ENCODE measurements around the gene CHRDL2.

DNA sequence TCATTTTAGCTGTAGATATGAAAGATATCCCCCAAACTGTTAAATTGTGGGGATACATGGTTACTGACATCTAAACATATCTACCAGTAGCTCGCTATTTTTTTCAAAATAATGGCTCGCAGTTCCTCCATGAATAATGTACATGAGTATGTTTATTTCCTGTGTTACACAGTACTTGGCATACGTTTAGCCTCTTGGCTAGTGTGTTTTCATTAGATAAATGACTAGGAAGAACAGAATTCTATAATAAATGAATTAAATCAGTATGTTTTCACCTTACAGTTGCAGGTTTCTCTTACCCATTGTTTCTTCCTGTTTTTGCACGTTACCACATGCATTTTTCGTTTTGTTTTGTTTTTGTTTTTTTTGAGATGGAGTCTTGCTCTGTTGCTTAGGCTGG, 39.2 kb upstream of the CHRDL2 start:
- TF ChIP-seq, protein P1, sequence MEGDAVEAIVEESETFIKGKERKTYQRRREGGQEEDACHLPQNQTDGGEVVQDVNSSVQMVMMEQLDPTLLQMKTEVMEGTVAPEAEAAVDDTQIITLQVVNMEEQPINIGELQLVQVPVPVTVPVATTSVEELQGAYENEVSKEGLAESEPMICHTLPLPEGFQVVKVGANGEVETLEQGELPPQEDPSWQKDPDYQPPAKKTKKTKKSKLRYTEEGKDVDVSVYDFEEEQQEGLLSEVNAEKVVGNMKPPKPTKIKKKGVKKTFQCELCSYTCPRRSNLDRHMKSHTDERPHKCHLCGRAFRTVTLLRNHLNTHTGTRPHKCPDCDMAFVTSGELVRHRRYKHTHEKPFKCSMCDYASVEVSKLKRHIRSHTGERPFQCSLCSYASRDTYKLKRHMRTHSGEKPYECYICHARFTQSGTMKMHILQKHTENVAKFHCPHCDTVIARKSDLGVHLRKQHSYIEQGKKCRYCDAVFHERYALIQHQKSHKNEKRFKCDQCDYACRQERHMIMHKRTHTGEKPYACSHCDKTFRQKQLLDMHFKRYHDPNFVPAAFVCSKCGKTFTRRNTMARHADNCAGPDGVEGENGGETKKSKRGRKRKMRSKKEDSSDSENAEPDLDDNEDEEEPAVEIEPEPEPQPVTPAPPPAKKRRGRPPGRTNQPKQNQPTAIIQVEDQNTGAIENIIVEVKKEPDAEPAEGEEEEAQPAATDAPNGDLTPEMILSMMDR (IDR thresholded peaks at IDR 0.05): no peak
- TF ChIP-seq POLR2A (IDR thresholded peaks at IDR 0.05): no peak
